NCI-H146 treated with DMSO at 0.1 percent for 48 hours (cell line): ENCODE results near the gene LGR4.

ENCODE experiments used
- DNase-seq: peaks from one replicate; lab custom pipeline; 2025; ENCODE audit not compliant: unreplicated experiment; lab: John Stamatoyannopoulos, UW

Gene LGR4

DNA sequence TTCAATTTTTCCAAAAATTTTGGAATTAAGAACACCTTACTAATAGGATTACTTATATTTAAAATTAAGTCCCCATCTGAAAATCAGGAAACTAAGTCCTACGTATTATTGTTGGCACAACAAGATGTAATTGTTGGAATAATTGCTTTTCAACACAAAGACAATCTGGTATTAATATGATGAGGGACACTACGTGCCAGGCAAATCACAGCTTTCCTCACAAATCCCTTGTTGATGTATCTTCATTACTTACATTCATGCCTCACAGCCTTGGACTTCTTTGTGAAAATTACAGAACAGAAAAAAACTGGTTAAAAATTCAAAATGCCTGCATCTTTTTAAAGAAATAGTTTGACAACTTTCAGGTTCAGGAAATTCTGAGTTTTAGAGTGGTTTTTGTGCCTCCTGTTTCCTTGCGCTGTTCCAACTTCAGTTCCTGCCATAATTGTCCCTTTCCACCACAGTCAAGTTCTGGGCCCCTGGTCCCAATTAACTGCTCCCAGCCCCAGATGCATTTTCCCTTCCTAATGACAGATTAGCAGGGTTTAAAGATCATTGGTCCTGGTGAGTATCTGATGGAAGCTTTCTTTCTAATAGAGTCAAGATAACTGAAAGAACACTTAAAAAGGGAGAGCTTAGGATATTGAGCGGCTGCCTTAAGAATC, 86.3 kb downstream of the LGR4 start:
- DNase-seq, result no peak

GRCh38 chr11:27385245-27385644, 87.3 kb downstream of the LGR4 start:
- DNase-seq, result no peak

DNA sequence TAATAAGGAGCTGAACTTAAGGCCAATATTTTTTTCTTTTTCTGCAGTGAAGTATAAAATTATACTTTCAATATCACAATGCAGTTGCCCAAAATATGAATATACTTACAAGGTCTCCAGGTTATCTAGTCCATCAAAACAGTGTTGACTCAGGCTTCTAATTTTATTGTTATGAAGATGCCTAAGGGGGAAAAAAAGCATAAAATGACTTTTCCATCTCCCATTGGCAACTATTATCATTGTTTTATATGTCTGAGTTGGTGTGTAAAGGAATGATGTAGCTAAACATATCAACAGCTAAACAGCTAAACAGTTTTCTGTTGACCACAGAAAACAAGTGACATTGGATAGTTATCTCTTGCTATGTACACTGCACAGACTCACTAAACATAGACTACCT, 88.4 kb downstream of the LGR4 start:
- no peak for DNase-seq

GRCh38 chr11:27383645-27384044, 88.9 kb downstream of the LGR4 start:
- DNase-seq, result no peak

DNA sequence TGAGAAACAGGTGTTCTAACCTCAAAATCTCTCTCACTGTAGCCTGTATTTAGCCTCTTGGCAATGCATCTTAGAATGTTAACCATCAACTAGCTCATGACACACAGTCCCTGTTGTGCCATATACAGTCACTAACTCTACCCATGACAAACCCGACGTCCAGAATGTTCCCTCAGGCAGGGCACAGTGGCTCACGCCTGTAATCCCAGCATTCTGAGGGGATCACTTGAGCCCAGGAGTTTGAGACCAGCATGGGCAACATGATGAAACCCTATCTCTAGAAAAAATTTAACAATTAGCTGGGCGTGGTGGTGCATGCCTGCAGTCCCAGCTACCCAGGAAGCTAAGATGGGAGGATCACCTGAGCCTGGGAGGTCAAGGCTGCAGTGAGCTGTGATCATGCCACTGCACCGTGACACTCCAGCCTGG, 91.3 kb downstream of the LGR4 start:
- no peak for DNase-seq

DNA sequence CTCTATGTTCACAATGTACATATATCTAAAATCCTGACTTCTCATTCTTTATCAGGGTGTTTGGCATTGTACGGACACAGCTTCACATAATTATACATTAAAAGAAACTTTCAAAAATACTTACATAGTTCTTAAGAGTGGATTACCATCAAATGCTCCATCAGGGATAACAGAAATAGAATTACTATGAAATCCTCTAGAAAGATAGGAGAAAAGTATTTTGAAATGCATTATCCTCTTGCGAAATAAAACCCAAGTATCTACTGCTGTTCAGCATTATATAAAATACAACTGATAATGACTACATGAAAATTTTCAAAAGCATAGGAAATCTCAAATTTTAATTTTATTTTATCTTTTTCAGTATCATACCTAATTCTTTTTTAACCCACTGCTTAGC, 91.8 kb downstream of the LGR4 start:
- DNase-seq, result no peak

- no peak for DNase-seq
These were observed 93.1 kb downstream of the LGR4 start for GRCh38 chr11:27379449-27379848.

GRCh38 chr11:27375370-27375769, 97.2 kb downstream of the LGR4 start:
- no peak for DNase-seq

GRCh38 chr11:27373856-27374602, 98.6 kb downstream of the LGR4 start:
- DNase-seq, result peak; percentile 26

DNA sequence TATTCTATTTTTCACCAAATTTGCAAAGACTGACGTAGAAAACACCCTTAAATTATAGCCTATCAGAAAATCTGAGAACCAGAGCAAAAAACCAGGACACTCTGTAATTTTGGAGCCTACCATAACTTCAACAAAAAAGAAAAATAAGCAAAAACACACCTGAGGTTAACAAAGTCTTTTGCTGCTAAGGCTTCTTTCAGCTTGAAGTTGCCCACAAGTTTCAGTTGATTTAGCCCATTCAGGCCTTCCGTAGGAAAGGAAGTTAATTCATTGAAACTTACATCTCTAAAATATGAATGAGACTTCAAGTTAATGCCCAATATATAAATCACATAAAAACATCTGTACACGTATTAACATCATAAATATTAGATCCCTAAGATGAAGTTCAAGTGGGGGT, 99.2 kb downstream of the LGR4 start:
- no peak for DNase-seq

DNA sequence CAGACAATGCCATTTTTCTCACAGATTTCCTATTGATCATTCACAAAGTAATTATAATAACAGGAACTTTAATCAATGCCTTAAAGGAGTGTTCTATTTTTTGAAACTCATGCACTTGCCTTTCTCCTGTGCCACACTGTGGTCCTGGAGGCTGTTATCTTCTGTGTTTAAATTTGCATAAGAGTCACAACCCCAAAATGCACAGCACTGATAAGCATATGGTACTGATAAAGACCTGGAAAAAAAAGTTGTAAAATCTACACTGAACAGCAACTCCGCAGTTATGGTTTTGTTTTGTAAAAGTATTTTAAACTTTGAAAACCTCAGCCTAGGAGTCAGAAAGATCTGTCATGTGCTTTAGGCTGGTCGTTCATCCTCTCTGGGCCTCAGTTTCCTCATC, 100.4 kb downstream of the LGR4 start:
- no peak for DNase-seq

GRCh38 chr11:27371489-27371888, 101.1 kb downstream of the LGR4 start:
- no peak for DNase-seq

DNA sequence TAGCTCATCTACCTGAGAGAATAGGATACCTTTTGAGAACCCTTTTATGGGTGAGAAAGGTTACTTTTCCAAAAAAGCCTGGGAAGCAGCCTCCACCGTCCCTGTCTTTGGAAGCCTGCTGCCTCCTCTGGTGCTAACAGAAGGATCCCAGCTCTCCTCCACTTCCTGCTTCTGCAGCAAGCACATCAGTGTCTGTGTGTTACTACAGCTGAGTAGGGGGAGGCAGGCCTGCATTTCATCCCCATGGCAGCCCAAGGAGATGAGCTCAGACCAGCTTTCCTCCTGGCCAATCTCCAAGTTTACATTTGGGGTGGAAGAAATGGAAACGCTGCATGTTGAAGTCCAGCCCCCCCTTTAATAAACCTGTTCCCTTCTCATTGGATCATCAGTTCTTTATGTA, 102.2 kb downstream of the LGR4 start:
- no peak for DNase-seq

DNA sequence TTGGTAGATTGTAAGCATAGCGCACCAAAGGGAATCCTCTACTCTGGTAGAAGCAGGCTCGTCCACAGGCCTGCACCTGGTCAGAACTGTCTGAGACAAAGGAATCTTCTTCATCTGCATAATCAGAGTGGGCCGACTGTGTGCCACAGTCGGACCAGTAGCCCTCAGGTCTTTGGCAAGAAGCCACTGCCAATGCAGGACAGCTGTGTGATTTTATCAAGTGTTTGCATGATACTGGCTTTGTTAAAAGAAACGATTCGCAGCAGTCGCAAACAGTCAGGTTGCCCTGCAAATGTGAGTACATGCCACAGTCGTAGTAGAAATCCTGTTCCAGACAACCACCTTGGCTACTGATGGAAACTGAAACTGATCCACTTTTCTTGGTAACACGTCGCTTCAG, 104.7 kb downstream of the LGR4 start:
- DNase-seq, result peak; percentile 47

DNA sequence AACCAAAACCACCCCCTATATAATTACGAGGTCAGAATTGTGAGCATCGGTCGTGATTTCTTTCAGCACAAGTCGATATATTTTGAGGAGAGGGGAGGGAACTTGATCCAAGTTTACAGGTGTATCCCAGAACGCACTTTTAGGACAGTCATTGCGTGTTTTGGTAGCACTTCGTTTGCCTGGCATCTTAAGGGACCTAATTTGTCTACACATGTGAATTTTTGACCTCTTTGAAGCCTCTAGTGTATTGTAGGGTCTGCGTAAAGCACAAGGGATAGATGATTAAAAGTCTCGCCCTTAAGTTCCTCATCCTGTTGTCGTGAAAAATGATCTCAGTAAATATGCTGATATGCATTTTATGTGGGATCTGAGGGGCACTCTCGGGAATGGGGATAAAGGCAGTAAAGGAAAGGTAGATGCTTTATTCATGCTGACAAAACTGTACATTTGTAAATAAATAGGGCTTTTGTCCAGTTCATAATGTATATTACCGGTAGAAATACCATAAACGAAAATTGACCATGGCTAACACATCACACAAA, 108.9 kb downstream of the LGR4 start:
- DNase-seq, result no peak

- DNase-seq, result peak; percentile 84
These were observed 109.6 kb downstream of the LGR4 start, which contains the start of gene CCDC34 for GRCh38 chr11:27362749-27363575. CCDC34 (minus strand) TSS chr11:27363215; CDS start chr11:27363194, 21 bp downstream.

DNA sequence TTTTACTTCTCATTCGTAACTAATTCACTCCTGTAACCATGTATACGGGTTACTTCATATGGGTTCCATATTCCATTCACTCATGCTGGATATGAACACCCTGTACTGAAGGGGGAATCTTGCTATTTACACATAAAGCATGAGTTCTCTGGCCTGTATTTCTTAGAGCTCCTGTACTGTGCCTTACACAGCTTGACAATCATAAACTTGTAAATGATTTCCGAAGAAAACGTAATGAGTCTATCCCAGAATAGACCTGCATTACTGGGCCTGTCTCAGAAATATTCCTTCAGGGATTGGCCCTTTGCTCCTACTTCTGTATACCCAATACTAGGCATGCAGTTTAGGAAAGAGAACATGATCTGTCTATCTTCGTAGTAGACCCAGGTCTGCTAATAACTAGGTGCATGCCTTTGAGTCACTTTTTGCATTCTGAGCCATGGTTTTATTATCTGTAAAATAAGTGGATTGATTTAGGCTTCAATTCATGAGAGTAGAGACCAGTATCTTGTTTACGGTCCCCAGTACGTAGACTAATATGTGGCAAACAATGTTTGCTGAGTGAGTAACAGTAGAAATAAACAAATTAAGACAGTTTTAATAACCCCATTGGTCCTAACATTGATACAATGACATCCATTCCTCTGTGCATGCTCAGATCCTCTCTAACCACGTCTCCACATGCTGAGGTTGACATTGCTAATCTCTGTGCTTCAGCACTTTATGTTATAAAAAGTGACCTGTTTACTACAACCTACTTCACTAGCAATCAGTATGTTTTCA, 110.8 kb downstream of the LGR4 start:
- DNase-seq, result no peak

DNA sequence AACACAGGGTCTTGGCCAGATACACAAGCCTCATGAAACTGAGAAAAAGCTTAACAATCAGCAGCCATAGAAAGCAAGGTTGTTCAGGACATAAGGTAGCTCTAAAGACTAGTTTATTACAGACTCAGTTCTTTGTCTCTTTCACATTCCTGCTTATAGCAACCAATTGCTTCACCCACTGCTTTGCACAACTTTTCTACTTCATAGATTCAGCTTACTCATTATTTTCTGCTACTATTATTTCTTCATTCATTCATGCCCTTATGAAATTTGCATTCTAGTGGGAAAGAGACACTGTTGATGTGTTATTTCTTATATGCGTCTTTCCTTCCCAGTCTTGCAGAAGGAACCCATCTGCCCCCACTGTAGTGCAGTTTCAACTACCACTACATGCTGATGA, 114.3 kb downstream of the LGR4 start:
- DNase-seq, result no peak

DNA sequence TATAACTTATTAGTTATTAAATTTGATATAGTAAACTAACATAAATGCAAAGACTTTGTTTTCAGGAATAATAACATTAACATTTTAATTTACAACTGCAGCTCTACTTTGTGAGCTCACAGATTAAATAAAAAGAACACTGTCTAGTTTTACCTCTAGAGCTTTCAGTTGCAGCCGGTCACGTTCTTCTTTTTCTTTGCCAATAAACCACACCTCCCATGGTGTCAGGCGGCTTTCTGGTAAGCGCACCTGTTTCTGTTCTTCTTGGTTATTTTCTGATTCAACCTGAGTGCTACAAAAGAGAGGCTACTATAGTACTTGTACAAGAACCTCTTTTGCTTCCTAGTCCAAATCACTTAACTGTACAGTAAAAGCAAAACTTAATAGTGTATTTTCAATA, 115.3 kb downstream of the LGR4 start:
- peak; percentile 61 for DNase-seq

DNA sequence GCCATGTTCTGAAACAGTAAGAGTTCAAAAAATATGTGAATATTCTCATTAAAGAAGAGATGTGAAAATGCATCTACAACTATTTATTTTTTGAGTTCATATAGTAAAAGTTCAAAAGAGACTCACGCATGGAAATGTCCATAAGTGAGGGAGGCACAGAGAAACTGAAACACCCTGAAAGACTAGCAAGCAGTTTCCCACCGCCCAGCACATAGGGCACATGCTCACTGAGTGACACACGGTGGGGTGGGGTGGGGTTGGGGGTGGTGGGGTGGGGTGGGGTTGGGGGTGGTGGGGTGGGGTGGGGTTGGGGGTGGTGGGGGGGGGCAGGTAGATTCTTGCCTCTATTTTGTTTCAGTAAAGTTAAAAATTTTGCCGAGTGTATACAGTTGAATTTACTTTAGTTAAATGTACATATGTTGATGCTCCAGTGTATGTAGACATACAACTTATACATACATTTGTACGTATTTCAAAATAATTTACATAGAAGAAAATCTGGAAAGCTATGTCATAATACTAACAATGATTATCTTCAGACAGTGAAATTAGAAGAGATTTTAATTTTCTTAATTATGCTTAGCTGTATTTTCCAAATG, 115.9 kb downstream of the LGR4 start:
- no peak for DNase-seq
